Peyer's patch (tissue), 4 donors: Measurements from ENCODE around the gene SDF4. TPM values are rescaled to one million over a fixed set of nuclear protein-coding genes. Genes with fewer than 3 reads are reported as not detected.

Experiments
- DNase-seq, 3 donors: peaks; one replicate each; pipeline ENCODE4 v3.0.0-alpha.2; 2017 to 2019
- H3K27ac ChIP-seq, 4 donors: fragments of 200-600 bp; sonication (generic); one replicate each; pipeline ENCODE4 v1.5.1; 2016 to 2019
- H3K27me3 ChIP-seq, 2 donors: fragments of 200-600 bp; sonication (generic); one replicate each; pipeline ENCODE4 v1.5.1; 2019
- H3K36me3 ChIP-seq, 3 donors: fragments of 200-600 bp; sonication (generic); one replicate each; pipeline ENCODE4 v1.5.1; 2016 to 2019
- H3K4me1 ChIP-seq, 4 donors: fragments of 200-600 bp; sonication (generic); one replicate each; pipeline ENCODE4 v1.5.1; 2016 to 2019
- H3K4me3 ChIP-seq, 4 donors: fragments of 200-600 bp; sonication (generic); 1 replicate in 3 of 4; 2 replicates in 1 of 4; pipeline ENCODE4 v1.5.1; 2016 to 2019; ENCODE audit warnings: mild to moderate bottlenecking in 1 of 4
- H3K9me3 ChIP-seq, 4 donors: fragments of 200-600 bp; sonication (generic); one replicate each; pipeline ENCODE4 v1.5.1; 2016 to 2019; ENCODE audit warnings: mild to moderate bottlenecking in 1 of 4
- CTCF ChIP-seq, 6 experiments: fragments of 450-650 bp in 4 of 6; fragments of 200-600 bp in 2 of 6; sonication (generic) in 1 of 6; IDR thresholded peaks; one replicate each; pipeline ENCODE4 v1.5.1; 2017 to 2019; ENCODE audit warnings: antibody characterized with exemption in 6 of 6, mild to moderate bottlenecking in 3 of 6, moderate library complexity in 1 of 6
- POLR2A ChIP-seq, 2 donors: fragments of 450-650 bp; IDR thresholded peaks; one replicate each; pipeline ENCODE4 v1.5.1; 2017; ENCODE audit warnings: antibody characterized with exemption in 2 of 2, mild to moderate bottlenecking in 2 of 2, moderate library complexity in 2 of 2
- total RNA-seq, 4 donors: library from RNA; depleted of rRNA; stranded (reverse); fragments of >200 nt; gene quantifications; one replicate each; pipeline ENCODE4 v1.1.0, GENCODE V29; 2016

SDF4 gene
- total RNA-seq, 4 donors from 2014 or later = 88.3 to 280 (median 177) TPM

- Histone ChIP-seq H3K4me3 (peak within 1 kb of the TSS in 1 of 4 donors; percentile 22), H3K27ac (no peak within 1 kb of the TSS), H3K4me1 (peaks cover 0 to 16% (median 10%) of the 10 kb centered on the region in 4 donors), H3K27me3 (peaks cover 0 to 21% of the 10 kb centered on the region in 2 donors), H3K36me3 (no peaks in the 10 kb centered on the region), H3K9me3 (no peaks in the 10 kb centered on the region)
- no peak for DNase-seq
- no peak for TF ChIP-seq POLR2A (IDR thresholded peaks at IDR 0.05)
- TF ChIP-seq CTCF (IDR thresholded peaks at IDR 0.05) = no peak
Measured at GRCh38 chr1:1246577-1247340, 15.0 kb upstream of the SDF4 start, which contains the start of gene C1QTNF12. Gene C1QTNF12 (minus strand): TSS chr1:1246722. CDS start chr1:1246690, 32 bp downstream.

- Histone ChIP-seq H3K4me3 (peak overlapping the region in 1 of 4 donors; percentile 22), H3K27ac (no peak overlapping the region), H3K4me1 (peaks cover 0 to 13% (median 8%) of the 10 kb centered on the region in 4 donors), H3K36me3 (no peaks in the 10 kb centered on the region), H3K27me3 (peaks cover 0 to 21% of the 10 kb centered on the region in 2 donors), H3K9me3 (no peaks in the 10 kb centered on the region)
- TF ChIP-seq CTCF (IDR thresholded peaks at IDR 0.05) = no peak
- TF ChIP-seq POLR2A (IDR thresholded peaks at IDR 0.05) = no peak
- DNase-seq = no peak
Measured at GRCh38 chr1:1245817-1246576, 14.2 kb upstream of the SDF4 start.

GRCh38 chr1:1245178-1245816, 13.5 kb upstream of the SDF4 start:
- H3K9me3 ChIP-seq = no peaks in the 10 kb centered on the region
- peaks cover 0 to 11% (median 3%) of the 10 kb centered on the region in 4 donors for H3K4me1 ChIP-seq
- H3K36me3 ChIP-seq = no peaks in the 10 kb centered on the region
- H3K4me3 ChIP-seq = no peak overlapping the region
- no peak for DNase-seq
- H3K27ac ChIP-seq = no peak overlapping the region
- TF ChIP-seq CTCF (IDR thresholded peaks at IDR 0.05) = no peak
- TF ChIP-seq POLR2A (IDR thresholded peaks at IDR 0.05) = no peak
- H3K27me3 ChIP-seq = peaks cover 0 to 21% of the 10 kb centered on the region in 2 donors

- peak in 2 of 3 donors; percentile 83 to 84 for DNase-seq
- Histone ChIP-seq H3K27ac (peak overlapping the region in 3 of 4 donors; percentile 10 to 36 (median 34)), H3K9me3 (no peaks in the 10 kb centered on the region), H3K4me1 (peaks cover 0 to 11% (median 3%) of the 10 kb centered on the region in 4 donors), H3K27me3 (peaks cover 0 to 26% of the 10 kb centered on the region in 2 donors), H3K4me3 (peak overlapping the region in 3 of 4 donors; percentile 32 to 56 (median 52)), H3K36me3 (no peaks in the 10 kb centered on the region)
- TF ChIP-seq POLR2A (IDR thresholded peaks at IDR 0.05) (peak; percentile 44 to 57), CTCF (IDR thresholded peaks at IDR 0.05) (peak in 2 of 6 experiments; percentile 25 to 27)
Measured at GRCh38 chr1:1244192-1244811, 12.5 kb upstream of the SDF4 start.

- H3K4me3 ChIP-seq = peak overlapping the region in 3 of 4 donors; percentile 32 to 56 (median 52)
Measured at GRCh38 chr1:1243807-1244191, 12.0 kb upstream of the SDF4 start.

More at GRCh38 chr1:1243807-1244191, 12.0 kb upstream of the SDF4 start:
- DNase-seq = no peak
- TF ChIP-seq POLR2A (IDR thresholded peaks at IDR 0.05) (no peak), CTCF (IDR thresholded peaks at IDR 0.05) (no peak)
- H3K4me1 ChIP-seq = peaks cover 0 to 11% (median 3%) of the 10 kb centered on the region in 4 donors
- peak overlapping the region in 3 of 4 donors; percentile 10 to 36 (median 34) for H3K27ac ChIP-seq
- H3K9me3 ChIP-seq = no peaks in the 10 kb centered on the region
- peaks cover 0 to 31% of the 10 kb centered on the region in 2 donors for H3K27me3 ChIP-seq
- H3K36me3 ChIP-seq = no peaks in the 10 kb centered on the region
